ENCODE data around the gene PTPRN2. TPM values are rescaled to one million over a fixed set of nuclear protein-coding genes. Genes with fewer than 3 reads are reported as not detected.
"Not testable (repeated sequence)": the region's sequence is repeated elsewhere in the genome, so short reads cannot be mapped to it uniquely, and the experiment has no call there.

Gene PTPRN2
- total RNA-seq, 1 donor from 2014 or later, result 0.41 TPM

DNA sequence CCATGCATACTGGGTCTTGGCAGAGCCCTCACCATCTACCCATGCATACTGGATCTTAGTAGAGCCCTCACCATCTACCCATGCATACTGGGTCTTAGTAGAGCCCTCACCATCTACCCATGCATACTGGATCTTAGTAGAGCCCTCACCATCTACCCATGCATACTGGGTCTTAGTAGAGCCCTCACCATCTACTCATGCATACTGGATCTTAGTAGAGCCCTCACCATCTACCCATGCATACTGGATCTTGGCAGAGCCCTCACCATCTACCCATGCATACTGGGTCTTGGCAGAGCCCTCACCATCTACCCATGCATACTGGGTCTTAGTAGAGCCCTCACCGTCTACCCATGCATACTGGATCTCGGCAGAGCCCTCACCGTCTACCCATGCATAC, 890.3 kb downstream of the PTPRN2 start:
- H3K9me3 Mint-ChIP-seq; H3K4me3 Mint-ChIP-seq; H3K36me3 Mint-ChIP-seq (ENCODE audit: low read depth); DNase-seq (ENCODE audit: low spot score); intact Hi-C loops (cut with micrococcal nuclease); H3K27ac Mint-ChIP-seq; H3K4me1 Mint-ChIP-seq (ENCODE audit: low read depth): not testable (repeated sequence)
- H3K27me3 Mint-ChIP-seq (ENCODE audit: insufficient read depth), result peaks cover 16% of the 10 kb centered on the region

DNA sequence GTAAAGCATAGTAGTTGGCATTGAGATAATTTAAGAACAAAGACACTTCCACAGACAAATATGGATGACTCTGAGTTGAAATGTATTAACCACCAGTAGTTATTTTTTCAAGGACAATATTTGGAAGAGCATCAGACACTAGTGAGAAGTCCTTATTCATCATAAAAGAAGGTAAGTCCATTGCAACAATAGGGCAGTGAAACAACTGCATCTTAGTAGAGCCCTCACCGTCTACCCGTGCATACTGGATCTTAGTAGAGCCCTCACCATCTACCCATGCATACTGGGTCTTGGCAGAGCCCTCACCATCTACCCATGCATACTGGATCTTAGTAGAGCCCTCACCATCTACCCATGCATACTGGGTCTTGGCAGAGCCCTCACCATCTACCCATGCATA, 892.0 kb downstream of the PTPRN2 start:
- H3K4me3 Mint-ChIP-seq; H3K27ac Mint-ChIP-seq; H3K4me1 Mint-ChIP-seq (ENCODE audit: low read depth); DNase-seq (ENCODE audit: low spot score); H3K9me3 Mint-ChIP-seq; intact Hi-C loops (cut with micrococcal nuclease); H3K36me3 Mint-ChIP-seq (ENCODE audit: low read depth): not testable (repeated sequence)
- H3K27me3 Mint-ChIP-seq (ENCODE audit: insufficient read depth), result peaks cover 23% of the 10 kb centered on the region

DNA sequence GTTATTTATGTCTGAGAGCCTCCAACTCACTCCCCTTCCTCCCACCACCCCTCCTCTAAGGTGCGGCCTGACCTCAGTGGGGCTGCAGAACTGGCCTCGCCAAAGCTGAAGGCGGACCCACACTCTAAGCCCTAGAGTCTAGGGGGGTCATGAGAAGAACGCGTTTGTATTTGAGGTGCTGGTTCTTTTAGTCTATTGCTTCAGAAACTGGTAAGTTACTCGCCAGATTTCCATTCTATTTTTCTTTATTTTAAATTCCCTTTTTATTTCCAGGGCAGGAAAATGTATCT, 893.3 kb downstream of the PTPRN2 start:
- intact Hi-C loops (cut with micrococcal nuclease), result loop anchor here (5.0 kb wide), 1 partner anchor 1882 kb away; the partner anchor contains the start of gene SHH
- Mint-ChIP-seq H3K4me1 (ENCODE audit: low read depth) (no peaks in the 10 kb centered on the region), H3K36me3 (ENCODE audit: low read depth) (no peaks in the 10 kb centered on the region), H3K9me3 (no peaks in the 10 kb centered on the region), H3K4me3 (no peak overlapping the region), H3K27me3 (ENCODE audit: insufficient read depth) (peaks cover 29% of the 10 kb centered on the region), H3K27ac (no peak overlapping the region)
- no peak for DNase-seq (ENCODE audit: low spot score)

DNA sequence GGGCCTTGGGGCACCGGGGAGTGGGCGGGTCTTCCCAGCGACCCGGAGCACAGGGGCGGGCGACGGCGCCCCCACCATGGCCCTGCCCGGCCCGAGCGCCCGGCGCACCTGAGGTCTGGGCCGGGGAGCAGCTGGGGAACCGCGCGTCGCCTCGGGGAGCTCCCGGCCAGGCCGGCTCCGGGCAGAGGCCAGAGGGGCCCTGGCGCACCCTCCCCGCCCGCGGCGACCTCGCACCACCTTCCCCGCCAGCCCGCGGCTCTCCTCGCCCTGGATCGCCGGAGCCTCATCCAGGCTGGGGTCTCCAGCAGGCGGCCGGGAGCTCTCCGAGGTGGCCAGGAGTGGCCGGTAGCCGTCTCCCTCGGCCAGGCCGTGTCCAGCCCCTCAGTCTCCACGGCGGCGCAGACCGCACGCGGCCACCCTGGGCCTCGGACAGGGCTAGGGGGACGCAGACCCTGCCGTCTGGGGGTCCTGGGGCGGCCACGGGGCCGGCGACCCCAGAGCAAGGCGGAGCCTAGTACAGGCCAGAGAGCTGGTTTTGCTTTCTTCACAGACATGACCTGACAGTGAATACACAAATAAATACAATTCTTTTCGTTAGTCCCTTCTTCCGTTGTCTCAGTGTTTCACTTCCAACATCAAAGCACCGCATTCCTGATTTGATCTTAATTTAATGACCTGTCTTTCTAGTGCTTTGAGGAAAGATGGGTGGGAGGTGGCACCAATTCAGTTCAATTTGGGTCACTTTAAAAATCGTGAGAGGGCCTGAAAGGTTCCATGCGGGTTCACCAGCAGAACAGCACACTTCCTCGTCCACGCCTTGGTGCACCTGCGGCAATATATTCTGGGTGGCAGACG, 893.9 kb downstream of the PTPRN2 start:
- H3K27ac Mint-ChIP-seq, result no peak overlapping the region
- no peaks in the 10 kb centered on the region for H3K36me3 Mint-ChIP-seq (ENCODE audit: low read depth)
- H3K4me1 Mint-ChIP-seq (ENCODE audit: low read depth), result no peaks in the 10 kb centered on the region
- intact Hi-C loops (cut with micrococcal nuclease), result loop anchor here (5.0 kb wide), 1 partner anchor 1881 kb away; the partner anchor contains the start of gene SHH
- H3K27me3 Mint-ChIP-seq (ENCODE audit: insufficient read depth), result peaks cover 29% of the 10 kb centered on the region
- H3K4me3 Mint-ChIP-seq, result no peak overlapping the region
- H3K9me3 Mint-ChIP-seq, result no peaks in the 10 kb centered on the region
- no peak for DNase-seq (ENCODE audit: low spot score)

DNA sequence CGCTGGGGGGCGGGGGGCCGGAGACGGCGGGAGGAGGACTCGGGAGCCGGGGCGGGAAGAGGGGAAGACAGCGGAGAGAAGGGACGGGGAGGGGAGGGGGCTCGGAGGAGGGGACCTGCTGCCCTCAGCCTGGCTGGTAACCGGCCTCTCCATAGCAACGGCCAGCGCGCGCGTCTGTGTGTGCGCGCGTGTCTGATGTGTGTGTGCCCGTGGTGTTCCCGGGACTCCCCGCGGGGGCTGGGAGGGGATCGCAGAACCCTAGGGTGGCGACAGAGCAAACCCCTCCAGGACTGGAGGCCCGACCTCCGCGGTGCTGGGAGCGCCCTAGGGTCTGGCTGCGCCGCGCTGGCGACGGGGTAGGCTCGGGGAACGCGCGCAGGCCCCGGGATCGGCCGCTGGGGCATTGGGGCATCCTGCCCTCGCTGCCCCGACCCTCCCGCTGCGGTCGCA, 894.5 kb downstream of the PTPRN2 start:
- H3K4me1 Mint-ChIP-seq (ENCODE audit: low read depth), result no peaks in the 10 kb centered on the region
- peaks cover 35% of the 10 kb centered on the region for H3K27me3 Mint-ChIP-seq (ENCODE audit: insufficient read depth)
- no peak for DNase-seq (ENCODE audit: low spot score)
- no peaks in the 10 kb centered on the region for H3K36me3 Mint-ChIP-seq (ENCODE audit: low read depth)
- H3K4me3 Mint-ChIP-seq, result no peak overlapping the region
- intact Hi-C loops (cut with micrococcal nuclease), result loop anchor here (5.0 kb wide), 1 partner anchor 1881 kb away; the partner anchor contains the start of gene SHH
- no peaks in the 10 kb centered on the region for H3K9me3 Mint-ChIP-seq
- H3K27ac Mint-ChIP-seq, result no peak overlapping the region

DNA sequence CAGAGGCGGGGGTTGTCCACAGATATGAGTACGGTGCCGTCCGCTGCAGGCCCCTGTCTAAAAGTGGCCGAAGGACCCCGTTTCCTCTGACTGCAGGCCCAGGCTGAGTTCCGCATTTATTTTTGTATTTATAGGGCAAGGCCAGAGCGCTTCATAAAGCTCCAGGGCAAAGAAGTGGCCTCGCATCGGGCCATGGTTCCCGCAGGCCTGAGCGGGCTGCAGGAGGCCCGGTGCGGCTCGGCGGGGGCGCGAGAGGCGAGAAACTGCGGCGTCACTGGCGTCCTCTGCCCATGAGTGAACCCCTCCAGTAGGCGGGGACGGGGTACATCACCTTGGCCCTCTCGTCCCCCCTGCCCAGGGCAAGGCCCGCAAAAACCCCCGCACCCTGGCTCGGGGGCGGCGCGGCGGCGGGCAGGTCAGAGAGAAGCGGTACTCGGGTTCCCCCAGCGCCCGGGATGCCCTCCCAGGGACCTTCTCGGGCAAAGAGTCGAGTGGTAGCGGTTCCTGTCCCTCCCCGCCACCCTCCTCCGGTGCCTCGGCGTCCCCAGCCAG, 895.1 kb downstream of the PTPRN2 start:
- no peak overlapping the region for H3K27ac Mint-ChIP-seq
- no peaks in the 10 kb centered on the region for H3K4me1 Mint-ChIP-seq (ENCODE audit: low read depth)
- intact Hi-C loops (cut with micrococcal nuclease), result loop anchor here (5.0 kb wide), 1 partner anchor 1880 kb away; the partner anchor contains the start of gene SHH
- no peaks in the 10 kb centered on the region for H3K9me3 Mint-ChIP-seq
- H3K27me3 Mint-ChIP-seq (ENCODE audit: insufficient read depth), result peaks cover 40% of the 10 kb centered on the region
- no peaks in the 10 kb centered on the region for H3K36me3 Mint-ChIP-seq (ENCODE audit: low read depth)
- DNase-seq (ENCODE audit: low spot score), result no peak
- H3K4me3 Mint-ChIP-seq, result no peak overlapping the region

DNA sequence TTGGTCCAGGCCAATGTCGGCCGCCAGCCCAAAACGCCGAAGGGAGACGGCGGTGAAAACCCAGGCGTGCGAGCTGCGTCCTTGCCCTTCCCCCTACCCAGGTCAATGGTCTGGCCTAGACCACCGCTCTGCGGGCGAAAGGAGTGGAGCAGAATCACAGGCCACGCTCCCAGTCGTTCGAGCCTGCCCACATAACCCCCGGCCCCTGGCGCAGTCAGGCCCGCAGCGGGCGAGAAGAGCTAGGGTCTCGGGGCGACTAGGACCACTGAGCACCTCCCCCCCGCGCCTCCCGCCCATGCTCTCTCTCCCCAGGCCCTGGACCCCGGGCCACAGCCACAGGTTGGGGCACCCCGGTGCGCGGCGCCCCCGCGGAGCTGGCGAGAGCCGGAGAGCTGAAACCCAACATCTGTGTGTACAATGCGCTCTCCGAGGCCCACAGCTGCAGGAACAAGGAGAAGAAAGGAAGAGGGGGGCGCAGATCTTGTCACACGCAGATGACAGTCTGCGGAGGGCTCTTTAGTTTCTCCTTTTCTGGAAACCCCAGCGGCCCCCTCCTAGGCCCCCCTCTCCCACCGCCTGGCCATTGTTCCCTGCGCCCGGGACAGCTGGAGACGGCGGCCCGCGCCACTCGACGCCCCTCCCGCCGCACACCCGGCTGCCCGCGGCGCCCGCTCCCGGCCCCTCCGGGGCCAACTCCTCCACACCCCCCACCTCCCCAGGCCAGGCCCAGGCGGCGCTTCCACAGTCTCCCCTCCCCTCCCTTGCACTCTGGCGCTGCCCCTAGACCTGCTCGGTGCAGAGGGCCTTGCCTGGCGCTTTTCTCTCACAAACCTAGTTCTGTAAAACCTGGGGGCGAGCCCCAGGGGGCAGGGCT, 895.8 kb downstream of the PTPRN2 start:
- intact Hi-C loops (cut with micrococcal nuclease), result loop anchor here (2.0 to 5.0 kb wide), 2 partner anchors 681 to 1880 kb away; partner anchors contain the start of genes MNX1 and SHH
- no peaks in the 10 kb centered on the region for H3K4me1 Mint-ChIP-seq (ENCODE audit: low read depth)

DNA sequence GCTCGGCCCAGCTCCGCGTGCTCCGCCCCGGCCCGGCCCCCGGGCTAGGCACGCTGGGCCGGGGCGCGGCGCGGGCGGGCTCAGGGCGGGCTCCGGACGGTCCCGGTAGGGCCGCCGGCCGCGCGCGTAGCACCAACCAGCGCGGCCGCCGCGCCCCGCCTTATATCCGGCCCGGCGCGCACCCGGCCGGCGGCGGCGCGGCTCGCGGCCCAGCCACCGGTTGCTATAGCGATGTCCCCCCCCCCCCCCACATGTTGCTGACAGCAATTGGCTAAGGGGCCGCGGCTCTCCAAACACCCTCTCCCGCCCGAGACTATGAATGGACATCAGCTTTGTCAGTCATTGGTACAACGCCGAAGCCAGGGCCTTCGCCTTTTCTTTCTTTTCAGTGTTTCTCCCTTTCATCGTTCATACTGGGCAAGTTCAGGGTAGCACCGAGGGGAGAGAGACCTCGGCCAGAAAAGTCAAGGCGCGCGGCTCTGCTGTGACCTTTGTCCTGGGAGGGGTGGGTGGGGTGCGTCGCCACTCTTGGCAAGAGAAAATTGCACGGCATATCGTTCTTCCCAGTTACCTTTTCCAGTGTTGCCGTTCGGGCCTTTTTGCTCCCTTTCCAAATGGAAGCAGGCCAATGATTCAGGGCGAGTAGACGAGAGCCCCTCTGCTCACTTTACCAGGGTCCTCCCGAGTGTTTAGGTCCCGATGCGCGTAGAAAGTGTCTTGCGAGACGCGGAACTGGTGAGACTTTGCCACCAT, 896.6 kb downstream of the PTPRN2 start:
- intact Hi-C loops (cut with micrococcal nuclease), result loop anchor here (2.0 to 5.0 kb wide), 2 partner anchors 680 to 1879 kb away; partner anchors contain the start of genes MNX1 and SHH
- peak overlapping the region; percentile 61 for H3K27ac Mint-ChIP-seq
- H3K9me3 Mint-ChIP-seq, result no peaks in the 10 kb centered on the region
- DNase-seq (ENCODE audit: low spot score), result no peak
- peaks cover 56% of the 10 kb centered on the region for H3K27me3 Mint-ChIP-seq (ENCODE audit: insufficient read depth)
- no peaks in the 10 kb centered on the region for H3K36me3 Mint-ChIP-seq (ENCODE audit: low read depth)
- peak overlapping the region; percentile 39 for H3K4me3 Mint-ChIP-seq
- H3K4me1 Mint-ChIP-seq (ENCODE audit: low read depth), result no peaks in the 10 kb centered on the region

More for the DNA sequence above, 895.8 kb downstream of the PTPRN2 start:
- H3K9me3 Mint-ChIP-seq, result no peaks in the 10 kb centered on the region
- no peak for DNase-seq (ENCODE audit: low spot score)
- peak overlapping the region; percentile 39 for H3K4me3 Mint-ChIP-seq
- H3K27me3 Mint-ChIP-seq (ENCODE audit: insufficient read depth), result peaks cover 47% of the 10 kb centered on the region
- H3K27ac Mint-ChIP-seq, result peak overlapping the region; percentile 61
- H3K36me3 Mint-ChIP-seq (ENCODE audit: low read depth), result no peaks in the 10 kb centered on the region

DNA sequence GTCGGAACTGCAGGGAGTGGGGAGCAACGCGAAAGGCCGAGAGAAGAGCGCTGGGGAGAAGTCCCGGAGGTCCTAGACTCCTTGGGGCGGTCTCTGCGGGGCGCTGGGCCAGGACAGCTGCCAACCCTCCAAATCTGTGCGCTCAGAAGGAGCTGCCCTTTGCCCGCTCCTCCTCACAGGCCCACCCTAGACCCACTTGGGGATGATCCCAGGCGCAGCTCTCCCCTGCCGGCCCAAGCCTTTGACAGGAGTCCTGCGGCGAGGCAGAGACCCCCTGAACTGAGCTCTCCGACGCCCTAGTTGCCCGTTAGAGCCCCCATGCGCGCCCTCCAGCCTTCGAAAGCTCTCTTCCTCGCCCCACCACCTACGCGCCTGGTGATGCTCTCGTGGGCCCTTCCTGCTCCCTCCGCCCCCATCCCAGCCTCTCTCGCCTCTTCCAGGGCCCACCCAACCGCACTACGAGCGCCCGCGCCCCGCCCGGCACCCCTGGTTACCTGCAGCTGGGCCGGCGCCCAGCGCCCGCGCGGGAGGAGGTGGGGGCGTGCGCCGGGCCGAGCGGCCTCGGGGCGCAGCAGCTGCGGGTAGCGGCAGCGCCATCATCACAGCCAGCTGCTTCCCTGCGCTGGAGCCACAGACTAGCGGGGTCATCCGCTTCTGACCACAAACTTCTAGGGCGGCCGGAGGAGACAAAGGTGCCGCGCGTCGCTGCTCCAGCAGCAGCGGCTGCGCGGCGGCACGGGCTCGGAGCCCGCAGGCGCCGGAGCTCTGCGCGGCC, 897.4 kb downstream of the PTPRN2 start:
- intact Hi-C loops (cut with micrococcal nuclease), result loop anchor here (2.0 to 5.0 kb wide), 2 partner anchors 679 to 1878 kb away; partner anchors contain the start of genes MNX1 and SHH
- H3K9me3 Mint-ChIP-seq, result no peaks in the 10 kb centered on the region

DNA sequence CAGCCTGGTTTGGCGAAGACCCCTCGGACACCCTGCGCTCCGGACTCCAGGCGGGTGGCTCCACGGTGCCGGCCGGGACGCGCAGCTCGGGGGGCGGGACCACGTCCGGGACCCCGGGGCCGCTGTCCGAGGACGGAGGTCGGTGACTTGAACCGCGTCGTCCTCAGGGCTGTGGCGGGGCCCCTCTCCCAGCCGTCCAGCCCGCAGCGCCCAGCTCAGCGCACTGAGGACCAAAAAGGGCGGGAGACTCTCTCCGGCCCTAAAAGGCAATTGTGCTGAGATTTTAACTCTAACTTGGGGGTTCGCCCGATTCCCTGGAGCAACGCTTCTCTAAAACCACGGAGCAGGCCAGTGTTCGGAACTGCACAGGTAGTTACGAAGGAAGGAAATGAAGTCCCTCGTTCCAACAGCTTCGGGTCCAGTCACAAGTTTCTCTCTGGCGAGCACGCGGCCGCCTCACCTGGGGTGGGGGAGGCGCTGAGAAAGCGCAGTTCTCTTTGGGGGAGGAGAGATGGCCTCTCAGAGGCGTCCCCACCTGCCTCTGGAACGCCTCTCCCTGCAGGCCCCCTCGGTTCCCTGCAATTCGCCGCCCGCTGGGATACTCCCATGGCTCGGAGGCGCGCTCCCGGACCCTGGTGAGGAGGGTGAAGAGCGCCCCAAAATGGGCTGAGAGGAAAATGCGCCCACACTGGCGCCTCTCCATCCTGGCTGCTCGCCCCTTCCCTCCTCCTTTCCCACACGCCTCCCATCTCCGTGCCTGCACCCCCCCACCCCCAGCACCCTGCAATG, 898.2 kb downstream of the PTPRN2 start:
- Mint-ChIP-seq H3K9me3 (no peaks in the 10 kb centered on the region), H3K4me3 (no peak overlapping the region), H3K4me1 (ENCODE audit: low read depth) (no peaks in the 10 kb centered on the region), H3K27me3 (ENCODE audit: insufficient read depth) (peaks cover 50% of the 10 kb centered on the region), H3K36me3 (ENCODE audit: low read depth) (no peaks in the 10 kb centered on the region), H3K27ac (no peak overlapping the region)
- intact Hi-C loops (cut with micrococcal nuclease), result loop anchor here (2.0 to 5.0 kb wide), 3 partner anchors 257 to 1877 kb away; partner anchors contain the start of genes MNX1 and SHH
- DNase-seq (ENCODE audit: low spot score), result no peak

More for the DNA sequence above, 897.4 kb downstream of the PTPRN2 start:
- Mint-ChIP-seq H3K27ac (no peak overlapping the region), H3K27me3 (ENCODE audit: insufficient read depth) (peaks cover 57% of the 10 kb centered on the region), H3K4me1 (ENCODE audit: low read depth) (no peaks in the 10 kb centered on the region), H3K36me3 (ENCODE audit: low read depth) (no peaks in the 10 kb centered on the region), H3K4me3 (peak overlapping the region; percentile 51)
- DNase-seq (ENCODE audit: low spot score), result no peak

All from activated T-helper 1 cell treated with anti-CD3 and anti-CD28 coated beads, Interleukin-12 subunit alpha, Interleukin-12 subunit beta, Interleukin-2, Interleukin-4 antibody, amounts not matched to agents 30 ng/mL and 10 ng/mL and 1 ng/mL, durations not matched to agents 14 hours and 24 hours and 36 hours (primary cell).